Jurkat, Clone E6-1 (cell line): ENCODE results near the gene GALR1.
"Not testable (repeated sequence)": the region's sequence is repeated elsewhere in the genome, so short reads cannot be mapped to it uniquely, and the experiment has no call there.

ENCODE experiments used
- DNase-seq: peaks from one replicate; pipeline ENCODE4 v3.0.0-alpha.2; 2011; ENCODE audit warnings: low read depth, low spot score
- H3K4me3 ChIP-seq: 2 replicates; pipeline ENCODE4 v1.5.1; 2011; ENCODE audit warnings: mild to moderate bottlenecking, low read length, control low read depth, moderate library complexity

The GALR1 gene

GRCh38 chr18:77248873-77249568, 627 bp upstream of the GALR1 start:
- no peak for DNase-seq
- no peak overlapping the region for H3K4me3 ChIP-seq

DNA sequence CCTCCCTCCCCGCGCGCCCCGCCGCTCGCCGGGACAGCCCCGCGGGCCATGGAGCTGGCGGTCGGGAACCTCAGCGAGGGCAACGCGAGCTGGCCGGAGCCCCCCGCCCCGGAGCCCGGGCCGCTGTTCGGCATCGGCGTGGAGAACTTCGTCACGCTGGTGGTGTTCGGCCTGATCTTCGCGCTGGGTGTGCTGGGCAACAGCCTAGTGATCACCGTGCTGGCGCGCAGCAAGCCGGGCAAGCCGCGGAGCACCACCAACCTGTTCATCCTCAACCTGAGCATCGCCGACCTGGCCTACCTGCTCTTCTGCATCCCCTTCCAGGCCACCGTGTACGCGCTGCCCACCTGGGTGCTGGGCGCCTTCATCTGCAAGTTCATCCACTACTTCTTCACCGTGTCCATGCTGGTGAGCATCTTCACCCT, 865 bp downstream of the GALR1 start:
- no peak for DNase-seq
- H3K4me3 ChIP-seq, result no peak overlapping the region

DNA sequence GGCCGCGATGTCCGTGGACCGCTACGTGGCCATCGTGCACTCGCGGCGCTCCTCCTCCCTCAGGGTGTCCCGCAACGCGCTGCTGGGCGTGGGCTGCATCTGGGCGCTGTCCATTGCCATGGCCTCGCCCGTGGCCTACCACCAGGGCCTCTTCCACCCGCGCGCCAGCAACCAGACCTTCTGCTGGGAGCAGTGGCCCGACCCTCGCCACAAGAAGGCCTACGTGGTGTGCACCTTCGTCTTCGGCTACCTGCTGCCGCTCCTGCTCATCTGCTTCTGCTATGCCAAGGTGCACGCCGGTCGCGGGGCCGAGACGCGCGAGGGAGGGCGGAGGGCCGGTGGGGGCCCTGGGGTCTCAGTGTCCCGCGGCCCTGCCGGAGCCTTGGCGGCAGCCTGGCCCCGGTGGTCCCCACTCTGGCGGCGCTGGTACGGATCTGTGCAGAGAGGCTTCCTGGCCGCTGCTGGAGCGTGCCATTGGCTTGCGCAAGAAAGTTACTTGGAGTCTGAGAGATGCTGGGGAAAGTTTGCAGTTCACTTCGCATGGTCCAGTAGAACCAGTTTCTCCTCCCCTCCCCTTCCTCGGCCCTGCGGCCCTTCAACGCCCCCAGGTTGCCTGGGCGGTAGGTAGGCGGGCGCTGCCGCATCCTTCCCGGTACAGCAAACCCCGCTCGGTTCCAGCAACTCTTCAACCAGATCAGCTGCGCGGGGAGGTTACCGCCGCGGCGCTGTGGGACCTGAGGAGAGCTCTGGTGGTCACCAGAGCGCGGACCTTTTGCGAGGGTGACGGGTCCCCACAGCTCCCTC, 1.5 kb downstream of the GALR1 start:
- DNase-seq, result no peak
- H3K4me3 ChIP-seq, result no peak overlapping the region

DNA sequence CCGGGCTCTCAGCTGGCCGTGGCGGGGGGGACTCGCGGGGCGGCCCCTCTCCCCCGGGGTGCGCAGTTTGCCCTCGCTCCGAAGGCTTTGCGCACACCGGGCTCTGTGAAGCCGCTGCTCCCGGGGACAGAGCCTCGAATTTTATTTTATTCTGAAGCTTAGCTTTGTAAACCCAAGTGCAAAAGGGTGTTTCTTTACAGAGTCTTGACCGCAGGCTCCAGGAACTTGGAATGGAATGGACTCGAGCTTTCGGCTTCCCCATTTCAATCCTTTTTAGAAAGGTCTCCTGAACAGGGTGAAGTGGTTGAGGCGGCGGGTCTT, 2.0 kb downstream of the GALR1 start:
- no peak for DNase-seq

DNA sequence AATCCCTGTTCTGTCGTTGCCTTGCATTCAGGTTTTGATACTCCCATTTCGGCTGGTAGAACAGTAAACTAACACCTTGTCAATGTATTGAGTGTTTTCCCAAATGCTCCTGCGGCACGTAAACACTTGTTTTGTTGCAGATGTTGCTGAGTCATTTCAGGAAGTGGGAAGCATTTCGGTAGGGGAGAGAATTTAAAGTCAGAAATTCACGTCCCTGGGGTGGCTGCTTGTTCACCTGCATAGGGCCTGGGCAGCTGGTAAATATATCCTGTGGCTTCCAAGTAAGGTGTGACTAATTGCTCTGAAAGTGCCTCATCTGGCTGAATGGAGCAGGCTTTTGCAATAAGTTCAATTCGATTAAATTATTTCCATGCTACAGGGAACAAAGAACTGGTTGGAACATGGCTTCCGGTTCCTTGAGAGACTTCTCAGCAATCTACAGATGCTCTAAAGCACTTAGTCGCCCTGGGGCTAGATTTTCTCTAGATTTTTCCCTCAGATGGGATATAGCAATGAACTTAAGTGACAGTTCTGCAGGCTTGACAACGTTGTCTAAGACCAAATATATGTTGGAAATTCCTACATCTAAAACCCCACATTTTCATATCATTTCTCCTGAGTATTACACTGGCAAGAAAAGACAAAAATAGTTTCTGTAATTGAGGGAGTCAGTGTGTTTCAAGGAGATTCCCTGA, 5.2 kb downstream of the GALR1 start:
- no peak for DNase-seq

More for the DNA sequence above, 2.0 kb downstream of the GALR1 start:
- no peak overlapping the region for H3K4me3 ChIP-seq

GRCh38 chr18:77255426-77256105, 5.9 kb downstream of the GALR1 start:
- no peak for DNase-seq

More for the DNA sequence above, 5.2 kb downstream of the GALR1 start:
- no peak overlapping the region for H3K4me3 ChIP-seq

DNA sequence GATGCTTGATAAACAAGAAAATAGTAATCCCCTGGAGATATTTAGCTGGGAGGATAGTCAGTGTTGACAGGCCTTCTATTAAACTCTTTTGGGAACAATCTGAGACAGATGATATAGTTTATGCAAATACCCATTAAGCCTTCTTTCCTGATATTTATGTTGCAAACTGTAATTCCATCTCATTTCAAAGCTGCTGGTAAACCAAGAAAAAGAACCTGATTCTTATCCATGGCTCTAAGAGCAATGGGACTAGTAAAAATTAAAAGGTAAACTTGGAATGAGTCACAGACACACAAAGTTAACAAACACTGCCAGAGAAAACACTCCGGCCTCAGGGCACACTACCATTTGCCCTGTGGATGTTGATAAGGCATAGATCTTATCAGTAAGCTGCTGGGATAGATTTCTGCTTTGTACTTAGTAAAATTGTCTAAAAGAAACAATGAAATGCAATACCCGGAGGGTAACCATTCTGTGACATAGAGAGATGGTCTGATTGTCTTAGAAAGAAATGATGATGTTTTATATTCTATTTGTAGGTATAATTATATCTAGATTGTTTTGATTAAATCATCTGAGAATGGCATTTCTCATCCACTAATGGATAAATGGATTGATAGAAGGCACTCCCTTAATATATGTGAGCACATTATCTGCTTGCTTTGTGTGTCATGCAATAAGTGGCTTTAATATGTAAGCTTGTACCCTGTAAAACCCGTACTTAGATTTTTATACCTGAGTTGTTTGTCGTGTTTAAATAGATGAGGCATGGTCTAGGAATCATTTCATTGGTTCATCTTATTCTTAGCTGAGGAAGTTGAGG, 13.2 kb downstream of the GALR1 start:
- no peak overlapping the region for H3K4me3 ChIP-seq
- no peak for DNase-seq

More at GRCh38 chr18:77255426-77256105, 5.9 kb downstream of the GALR1 start:
- no peak overlapping the region for H3K4me3 ChIP-seq

DNA sequence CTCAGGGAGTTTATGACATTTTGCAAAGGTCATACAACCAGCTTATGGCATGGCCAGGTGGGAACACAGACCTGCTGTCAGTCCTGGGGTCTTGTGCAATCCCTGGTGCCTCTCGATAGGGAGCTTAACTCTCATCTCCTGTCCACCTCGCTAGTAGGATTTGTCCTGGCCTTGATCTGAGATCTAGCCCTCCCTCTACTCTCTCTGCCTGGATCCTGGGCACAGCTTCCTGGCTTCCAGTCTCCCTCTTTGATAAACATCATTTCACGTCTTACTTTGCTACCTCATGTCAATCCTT, 13.8 kb downstream of the GALR1 start:
- no peak for DNase-seq
- H3K4me3 ChIP-seq, result no peak overlapping the region

DNA sequence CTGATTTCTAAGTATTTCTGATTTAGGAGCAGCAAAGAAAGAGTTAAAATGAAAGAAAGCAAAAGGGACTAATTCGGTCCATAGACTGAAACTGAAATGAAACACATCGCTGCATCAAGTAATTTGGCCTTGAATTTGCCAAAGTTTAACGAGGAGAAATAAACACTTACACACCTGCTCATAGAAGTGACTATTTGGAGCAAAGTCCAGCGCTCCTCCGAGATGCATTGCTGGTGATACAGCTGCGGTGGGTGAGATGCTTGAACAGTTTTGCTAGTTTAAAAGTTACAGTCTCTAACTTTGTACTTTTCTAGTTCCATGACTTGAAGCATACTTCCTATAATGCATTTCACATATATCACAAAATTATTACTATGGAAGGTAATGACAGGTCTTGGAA, 18.3 kb downstream of the GALR1 start:
- no peak for DNase-seq
- H3K4me3 ChIP-seq, result no peak overlapping the region

DNA sequence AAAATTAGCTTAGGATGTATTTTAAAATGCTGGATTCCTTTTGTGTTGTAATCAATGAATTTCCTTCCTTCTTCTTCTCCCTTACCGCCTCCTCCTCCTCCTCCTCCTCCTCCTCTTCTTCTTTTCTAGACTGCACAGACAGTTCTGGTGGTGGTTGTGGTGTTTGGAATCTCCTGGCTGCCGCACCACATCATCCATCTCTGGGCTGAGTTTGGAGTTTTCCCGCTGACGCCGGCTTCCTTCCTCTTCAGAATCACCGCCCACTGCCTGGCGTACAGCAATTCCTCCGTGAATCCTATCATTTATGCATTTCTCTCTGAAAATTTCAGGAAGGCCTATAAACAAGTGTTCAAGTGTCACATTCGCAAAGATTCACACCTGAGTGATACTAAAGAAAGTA, 18.8 kb downstream of the GALR1 start:
- no peak overlapping the region for H3K4me3 ChIP-seq
- DNase-seq, result no peak

DNA sequence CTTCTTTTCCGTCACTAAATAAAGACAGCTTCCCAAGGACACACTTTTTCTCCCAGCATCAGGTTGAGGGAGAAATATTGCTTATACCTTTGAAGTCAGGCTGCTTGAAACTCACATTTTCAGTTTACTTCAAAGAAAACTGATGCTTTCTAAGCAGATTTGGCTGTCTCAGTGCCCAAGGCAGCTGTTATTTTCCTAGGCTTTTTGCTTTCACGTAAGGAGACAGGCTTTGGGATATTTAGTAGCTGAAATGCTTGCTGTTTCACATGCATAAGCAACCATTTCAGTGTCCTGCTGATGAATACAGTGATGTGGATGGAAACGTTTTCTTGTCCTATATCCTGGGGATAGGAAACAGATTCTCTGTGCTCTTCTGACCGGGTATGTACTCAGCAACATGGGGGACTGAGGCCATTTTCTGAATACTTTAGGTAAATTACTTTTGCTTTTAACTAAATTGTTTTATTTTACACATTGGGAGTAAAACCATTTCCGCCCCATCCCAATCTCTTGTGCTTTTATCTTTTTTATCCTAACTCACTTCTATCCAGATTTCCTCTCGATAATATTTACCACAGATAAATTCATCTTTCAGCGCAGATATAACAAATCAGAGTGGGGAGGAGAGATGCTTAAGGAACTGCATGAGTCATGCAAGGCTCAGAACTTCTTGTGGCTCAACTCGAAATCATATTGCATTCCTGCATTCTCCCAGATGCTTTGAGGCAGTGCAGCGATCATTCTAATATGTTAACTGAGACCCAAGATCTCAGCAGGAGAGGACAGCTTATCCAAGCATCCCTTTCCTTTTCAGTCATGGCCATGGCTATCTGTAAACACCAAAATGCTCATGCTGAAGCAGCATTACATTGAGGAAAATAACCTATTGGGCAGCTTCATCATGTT, 22.2 kb downstream of the GALR1 start:
- no peak for DNase-seq
- no peak overlapping the region for H3K4me3 ChIP-seq

GRCh38 chr18:77290841-77291240, 41.2 kb downstream of the GALR1 start:
- not testable (repeated sequence) for DNase-seq, H3K4me3 ChIP-seq

DNA sequence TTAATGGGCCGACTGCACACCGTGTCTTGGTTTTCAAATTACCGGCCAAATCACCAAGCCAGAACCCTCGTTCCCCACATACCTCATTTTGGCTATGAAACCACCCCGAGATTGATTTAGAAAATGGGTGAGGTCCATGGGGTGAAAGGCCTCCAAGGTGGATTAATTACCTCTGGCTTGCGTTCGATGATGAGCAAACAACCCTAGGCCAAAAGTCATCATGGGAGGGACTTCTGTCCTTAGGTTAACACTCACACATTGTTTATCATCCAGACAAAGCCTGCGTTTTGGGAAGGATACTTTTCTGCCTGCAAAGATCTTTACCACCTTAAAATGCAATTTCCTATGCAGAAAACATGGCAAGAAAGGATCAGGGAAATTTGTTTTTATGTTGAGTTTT, 48.5 kb downstream of the GALR1 start:
- no peak for DNase-seq
- H3K4me3 ChIP-seq, result no peak overlapping the region

GRCh38 chr18:77299706-77300105, 50.1 kb downstream of the GALR1 start:
- H3K4me3 ChIP-seq, result no peak overlapping the region
- DNase-seq, result no peak

DNA sequence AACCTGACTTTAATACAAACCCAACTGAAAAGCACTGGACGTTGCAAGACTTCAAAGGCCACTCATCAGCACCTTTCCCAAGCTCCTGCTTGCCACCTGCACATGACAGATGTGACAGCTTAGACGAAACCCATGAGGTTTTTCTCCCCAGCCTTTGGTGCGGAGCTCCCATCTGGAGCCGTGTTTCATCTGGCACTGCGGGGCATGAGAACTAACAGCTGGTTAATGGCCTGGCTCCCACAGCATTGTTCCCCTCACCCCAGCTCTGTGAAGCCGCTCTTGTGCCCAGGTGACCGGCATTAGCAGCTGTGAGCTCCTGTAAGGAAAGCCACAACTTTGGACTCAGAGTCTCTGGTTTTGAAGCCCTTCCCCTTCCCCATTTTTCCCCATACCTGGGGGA, 50.9 kb downstream of the GALR1 start:
- no peak overlapping the region for H3K4me3 ChIP-seq
- no peak for DNase-seq

DNA sequence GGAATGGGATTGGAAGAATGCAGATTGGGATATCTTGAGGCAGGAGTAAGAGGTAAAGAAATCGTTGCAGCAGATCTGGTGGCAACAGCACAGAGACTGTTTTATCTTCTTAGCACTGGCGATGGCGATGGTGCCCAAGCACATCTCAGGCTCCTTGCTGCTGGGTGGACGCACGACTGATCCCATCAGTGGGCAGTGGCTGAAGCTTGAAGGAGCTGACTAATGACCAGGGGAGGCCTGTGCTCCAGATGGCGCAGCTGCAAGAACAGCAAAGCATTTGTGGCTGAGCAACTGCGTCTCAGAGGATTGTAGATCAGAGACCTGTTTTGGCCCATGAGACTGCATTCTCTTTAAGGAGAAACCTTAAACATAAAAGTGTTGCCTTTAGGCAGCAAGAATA, 54.6 kb downstream of the GALR1 start:
- no peak overlapping the region for H3K4me3 ChIP-seq
- DNase-seq, result no peak

DNA sequence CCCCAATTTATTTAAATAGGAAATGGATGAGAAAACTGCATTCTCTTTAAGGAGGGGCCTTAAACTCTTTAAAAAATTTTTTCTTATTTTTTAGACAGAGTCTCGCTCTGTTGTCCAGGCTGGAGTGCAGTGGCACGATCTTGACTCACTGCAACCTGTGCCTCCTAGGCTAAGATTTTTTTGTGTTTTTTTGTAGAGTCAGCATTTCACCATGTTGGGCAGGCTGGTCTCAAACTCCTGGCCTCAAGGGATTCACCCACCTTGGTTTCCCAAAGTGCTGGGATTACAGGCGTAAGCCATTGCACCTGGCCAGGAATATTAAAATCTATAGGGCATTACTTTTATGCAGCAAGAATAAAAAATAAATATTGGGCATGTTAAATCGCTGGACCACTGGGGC, 56.0 kb downstream of the GALR1 start:
- DNase-seq, result no peak

DNA sequence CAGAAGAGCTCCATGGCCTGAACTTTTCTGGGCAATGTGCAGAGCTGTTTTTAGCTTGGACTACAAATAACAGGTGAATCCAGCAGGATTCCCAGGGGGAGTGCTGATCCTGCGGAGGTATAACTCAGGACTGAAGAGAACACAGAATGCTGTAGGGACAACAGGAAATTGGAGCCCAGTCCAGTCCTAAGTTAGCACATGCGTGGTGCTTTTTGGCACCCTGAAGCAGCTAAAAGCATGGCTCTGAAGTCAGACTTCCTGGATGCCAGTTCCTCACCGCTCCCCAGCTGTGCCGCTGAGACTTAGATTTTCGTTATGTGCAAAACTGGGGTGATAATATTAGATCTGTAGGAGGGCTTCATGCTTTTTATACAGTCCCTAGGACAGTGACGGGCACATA, 58.6 kb downstream of the GALR1 start:
- no peak for DNase-seq
- no peak overlapping the region for H3K4me3 ChIP-seq

More for the DNA sequence above, 56.0 kb downstream of the GALR1 start:
- no peak overlapping the region for H3K4me3 ChIP-seq
